Measurements from ENCODE around the gene ANKRD6.

- no peak for TF ChIP-seq POLR2AphosphoS5 (IDR thresholded peaks at IDR 0.05; ENCODE audit: borderline replicate concordance, low read depth, low read length)
- TF ChIP-seq EZH2 (IDR thresholded peaks at IDR 0.05) = no peak
Observed at GRCh38 chr6:89667872-89668556, 235.1 kb downstream of the ANKRD6 start.
